ENCODE measurements around the gene TPRKB. TPM values are rescaled to one million over a fixed set of nuclear protein-coding genes. Genes with fewer than 3 reads are reported as not detected.
"Not testable (repeated sequence)": the region's sequence is repeated elsewhere in the genome, so short reads cannot be mapped to it uniquely, and the experiment has no call there.

The TPRKB gene
- total RNA-seq, 1 donor from 2014 or later: 17.3 TPM

DNA sequence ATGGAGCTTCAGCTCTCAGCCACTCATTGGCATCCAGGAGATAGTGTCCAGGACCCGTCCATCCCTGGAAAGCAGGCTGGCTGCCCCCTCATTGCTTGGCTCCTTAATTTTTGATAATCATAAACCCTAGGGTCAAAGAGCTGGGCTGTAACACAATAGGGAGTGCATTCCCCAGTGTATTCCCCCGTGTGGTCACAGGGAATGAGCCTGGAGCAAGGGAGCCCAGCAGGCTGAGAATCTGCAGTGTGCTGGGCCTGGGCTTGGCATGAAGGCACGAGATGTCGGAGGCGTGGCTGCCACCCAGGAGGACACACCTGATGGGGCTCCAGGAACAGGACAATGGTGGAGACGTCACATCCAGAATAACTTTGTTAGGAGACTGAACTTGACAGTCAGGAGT lies 18.7 kb downstream of the TPRKB start:
- H3K9me3 ChIP-seq: no peaks in the 10 kb centered on the region
- DNase-seq: no peak
- no peak for ATAC-seq
- no peaks in the 10 kb centered on the region for H3K36me3 ChIP-seq
- H3K27me3 ChIP-seq (ENCODE audit: low read depth): no peaks in the 10 kb centered on the region
- H3K4me3 ChIP-seq: no peak overlapping the region
- no peaks in the 10 kb centered on the region for H3K4me1 ChIP-seq
- H3K27ac ChIP-seq: no peak overlapping the region
- TF ChIP-seq CTCF (IDR thresholded peaks at IDR 0.05): no peak
- intact Hi-C loops (cut with DNase I): no loop called here

DNA sequence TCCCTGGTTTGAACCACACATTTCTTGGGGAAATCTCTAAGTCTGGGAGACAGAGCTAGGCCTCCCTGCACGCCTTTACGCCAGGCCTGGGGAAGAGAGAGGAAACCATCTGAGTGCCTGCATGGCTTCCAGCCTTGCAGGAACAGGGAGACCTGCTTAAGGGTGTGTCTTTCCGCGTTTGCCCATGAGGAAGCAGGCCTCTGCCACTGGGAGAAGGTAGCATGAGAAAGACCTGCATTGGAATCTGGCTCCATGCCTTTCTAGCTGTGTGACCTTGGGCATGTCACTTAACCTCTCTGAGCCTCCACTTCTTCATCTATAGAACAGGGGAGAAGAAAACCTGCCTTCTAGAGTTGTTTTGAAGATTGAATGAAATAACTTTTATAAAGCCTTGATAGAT lies 19.4 kb downstream of the TPRKB start:
- H3K4me3 ChIP-seq; intact Hi-C loops (cut with DNase I): not testable (repeated sequence)

DNA sequence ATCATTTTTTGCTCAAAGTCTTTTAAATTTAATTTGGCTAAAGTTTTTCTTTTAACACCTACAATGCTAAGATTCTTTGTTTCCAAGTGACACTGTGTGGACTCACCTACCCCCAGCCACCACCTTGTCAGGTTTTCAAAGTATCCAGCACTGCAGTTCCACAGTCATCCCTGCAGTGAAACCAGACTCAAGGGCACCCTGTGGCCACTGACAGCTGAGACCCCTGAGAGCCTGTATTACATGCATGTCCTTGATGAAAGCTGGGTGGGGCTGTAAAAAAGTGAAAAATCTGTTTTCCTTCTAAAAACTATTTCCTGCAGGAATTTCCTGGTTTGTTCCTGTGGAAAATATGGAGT lies 19.9 kb downstream of the TPRKB start:
- DNase-seq (no peak), ATAC-seq (no peak)
- no peaks in the 10 kb centered on the region for H3K36me3 ChIP-seq
- no peak overlapping the region for H3K27ac ChIP-seq
- intact Hi-C loops (cut with DNase I): no loop called here
- no peak overlapping the region for H3K4me3 ChIP-seq
- TF ChIP-seq CTCF (IDR thresholded peaks at IDR 0.05): no peak
- no peaks in the 10 kb centered on the region for H3K4me1 ChIP-seq
- no peaks in the 10 kb centered on the region for H3K9me3 ChIP-seq
- H3K27me3 ChIP-seq (ENCODE audit: low read depth): no peaks in the 10 kb centered on the region

More for the DNA sequence above, 19.4 kb downstream of the TPRKB start:
- not testable (repeated sequence) for DNase-seq; H3K36me3 ChIP-seq; H3K4me1 ChIP-seq; H3K27ac ChIP-seq; H3K27me3 ChIP-seq (ENCODE audit: low read depth); H3K9me3 ChIP-seq; ATAC-seq

GRCh38 chr2:73716543-73717250 lies 20.4 kb downstream of the TPRKB start:
- no peaks in the 10 kb centered on the region for H3K27me3 ChIP-seq (ENCODE audit: low read depth)
- no peaks in the 10 kb centered on the region for H3K4me1 ChIP-seq
- intact Hi-C loops (cut with DNase I): no loop called here
- no peaks in the 10 kb centered on the region for H3K9me3 ChIP-seq
- H3K27ac ChIP-seq: peak overlapping the region; percentile 7
- no peak overlapping the region for H3K4me3 ChIP-seq
- ATAC-seq: peak in 1 of 2 donors; percentile 60
- no peaks in the 10 kb centered on the region for H3K36me3 ChIP-seq
- DNase-seq: no peak
- no peak for TF ChIP-seq CTCF (IDR thresholded peaks at IDR 0.05)

GRCh38 chr2:73714091-73714490 lies 23.1 kb downstream of the TPRKB start:
- H3K9me3 ChIP-seq: no peaks in the 10 kb centered on the region
- intact Hi-C loops (cut with DNase I): no loop called here
- DNase-seq (no peak), ATAC-seq (no peak)
- no peaks in the 10 kb centered on the region for H3K4me1 ChIP-seq
- H3K4me3 ChIP-seq: no peak overlapping the region
- no peak for TF ChIP-seq CTCF (IDR thresholded peaks at IDR 0.05)
- H3K27ac ChIP-seq: no peak overlapping the region
- no peaks in the 10 kb centered on the region for H3K36me3 ChIP-seq
- no peaks in the 10 kb centered on the region for H3K27me3 ChIP-seq (ENCODE audit: low read depth)

GRCh38 chr2:73708527-73708926 lies 28.6 kb downstream of the TPRKB start:
- no peak for ATAC-seq
- Histone ChIP-seq H3K27me3 (ENCODE audit: low read depth) (no peaks in the 10 kb centered on the region), H3K27ac (no peak overlapping the region), H3K9me3 (no peaks in the 10 kb centered on the region), H3K36me3 (no peaks in the 10 kb centered on the region), H3K4me1 (no peaks in the 10 kb centered on the region), H3K4me3 (no peak overlapping the region)
- TF ChIP-seq CTCF (IDR thresholded peaks at IDR 0.05): no peak
- DNase-seq: no peak
- intact Hi-C loops (cut with DNase I): no loop called here

Measured in lower lobe of right lung (tissue), 2 donors.